ENCODE results near the gene GRAMD1A.

DNA sequence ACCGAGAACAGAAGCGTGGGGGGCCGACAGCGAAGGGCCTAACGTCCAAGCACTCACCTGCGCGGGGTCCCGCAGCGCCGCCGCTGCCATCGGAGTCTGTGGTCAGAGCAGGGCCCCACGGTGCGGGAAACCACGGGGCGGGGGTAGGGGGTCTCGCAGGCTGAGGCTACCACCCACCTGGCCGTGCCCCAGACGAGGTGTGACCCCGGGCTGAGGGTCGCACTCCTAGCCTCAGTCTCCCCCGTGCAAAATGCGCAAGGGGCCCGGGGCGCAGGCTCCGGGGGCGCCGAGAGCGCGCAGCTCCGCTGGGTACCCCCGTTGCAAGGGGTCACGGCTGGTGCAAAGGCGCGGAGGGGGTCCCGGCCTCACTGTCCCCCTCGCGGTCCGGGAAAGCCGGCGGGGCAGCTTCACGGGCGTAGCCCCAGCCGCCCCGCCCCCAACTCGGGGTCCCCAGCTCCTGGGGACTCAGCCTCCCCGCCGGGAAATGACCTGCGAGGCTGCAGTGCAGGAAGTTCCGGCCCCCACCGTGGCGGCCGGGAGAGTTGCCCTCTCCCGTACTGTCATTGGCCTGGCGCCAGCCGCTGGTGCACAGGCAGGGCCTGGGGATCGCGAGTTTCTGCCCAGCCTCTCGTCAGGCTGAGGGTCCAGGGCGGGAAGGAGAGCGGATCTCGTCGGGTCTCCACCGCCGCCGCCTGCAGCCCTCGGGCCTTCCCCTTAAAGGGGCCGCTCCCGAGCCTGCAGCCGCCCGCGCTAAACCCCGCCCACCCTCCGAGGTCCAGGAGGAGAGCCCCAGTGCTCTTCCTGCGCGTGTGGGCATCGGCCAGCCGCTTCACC lies 36.3 kb upstream of the GRAMD1A start, which contains the start of gene ZNF792:
- TF ChIP-seq POLR2A (conservative IDR thresholded peaks at IDR 0.05) (peak; percentile 69), ZNF644 (tag; IDR thresholded peaks at IDR 0.05; ENCODE audit: low read depth) (no peak)
